Smooth muscle cell (in vitro differentiated cells): ENCODE measurements around the gene ZNF329. TPM values are rescaled to one million over a fixed set of nuclear protein-coding genes. Genes with fewer than 3 reads are reported as not detected.

ENCODE experiments used
- DNase-seq: peaks from one replicate; lab custom pipeline; 2025; ENCODE audit not compliant: unreplicated experiment; lab: John Stamatoyannopoulos, UW
- H2AFZ ChIP-seq: fragments of 200-600 bp; sonication (generic); 2 replicates; pipeline ENCODE4 v1.6.0; 2016; ENCODE audit warnings: antibody characterized with exemption, low read depth, mild to moderate bottlenecking
- H3F3A ChIP-seq: fragments of 200-600 bp; sonication (generic); 2 replicates; pipeline ENCODE4 v1.6.0; 2017; ENCODE audit warnings: antibody characterized with exemption, low read depth
- H3K27ac ChIP-seq: fragments of 200-600 bp; sonication (generic); 2 replicates; pipeline ENCODE4 v1.5.1; 2016; ENCODE audit warnings: low read depth, mild to moderate bottlenecking
- H3K27me3 ChIP-seq: fragments of 200-600 bp; sonication (generic); 2 replicates; pipeline ENCODE4 v1.6.1; 2016; ENCODE audit warnings: low read depth, mild to moderate bottlenecking
- H3K36me3 ChIP-seq: fragments of 200-600 bp; sonication (generic); 2 replicates; pipeline ENCODE4 v1.5.1; 2016; ENCODE audit warnings: low read depth
- H3K4me1 ChIP-seq: fragments of 200-600 bp; sonication (generic); 2 replicates; pipeline ENCODE4 v1.5.1; 2016; ENCODE audit warnings: low read depth
- H3K4me2 ChIP-seq: fragments of 200-600 bp; sonication (generic); 2 replicates; pipeline ENCODE4 v1.6.0; 2016; ENCODE audit warnings: mild to moderate bottlenecking
- H3K4me3 ChIP-seq: fragments of 200-600 bp; sonication (generic); 2 replicates; pipeline ENCODE4 v1.5.1; 2016; ENCODE audit warnings: mild to moderate bottlenecking
- H3K79me2 ChIP-seq: fragments of 200-600 bp; sonication (generic); 2 replicates; pipeline ENCODE4 v1.6.0; 2016; ENCODE audit warnings: low read depth, mild to moderate bottlenecking
- H3K9ac ChIP-seq: fragments of 200-600 bp; sonication (generic); 2 replicates; pipeline ENCODE4 v1.6.0; 2016; ENCODE audit warnings: low read depth
- H3K9me3 ChIP-seq: fragments of 200-600 bp; sonication (generic); replicated peaks from 2 replicates; pipeline ENCODE4 v1.5.1; 2016; ENCODE audit warnings: low read depth
- H4K20me1 ChIP-seq: fragments of 200-600 bp; sonication (generic); 2 replicates; pipeline ENCODE4 v1.6.0; 2016; ENCODE audit warnings: low read depth
- CTCF ChIP-seq: fragments of 200-600 bp; sonication (generic); IDR thresholded peaks from 2 replicates; pipeline ENCODE4 v1.5.1; 2017; ENCODE audit warnings: borderline replicate concordance, mild to moderate bottlenecking, antibody characterized with exemption; ENCODE audit not compliant: insufficient read depth, poor library complexity, severe bottlenecking
- WGBS: methylation state at CpG from one replicate; pipeline ENCODE4 v1.1.7; 2016; ENCODE audit warnings: low lambda C conversion rate; 5-methylcytosine and 5-hydroxymethylcytosine counted together
- polyA plus RNA-seq: library from polyadenylated mRNA; unstranded; fragments of >200 nt; fragmentation: Nextera tagmentation; extraction: Ambion mirVana; gene quantifications from 2 replicates; pipeline ENCODE4 v1.2.1, GENCODE V29; 2016
- total RNA-seq: library from RNA; depleted of rRNA; stranded (reverse); fragments of >200 nt; gene quantifications from 2 replicates; pipeline ENCODE4 v1.2.3, GENCODE V29; 2014

ZNF329 gene
- total and polyA plus RNA-seq, 2 experiments from 2014 or later = 2.3 to 22.3 TPM

GRCh38 chr19:58182989-58183816, 32.6 kb upstream of the ZNF329 start, which contains the start of gene ZNF274:
TSS of gene ZNF274 (plus strand) at chr19:58183061. CDS start at chr19:58183966, 905 bp downstream.
- Histone ChIP-seq H3K27me3 (no peaks in the 10 kb centered on the region), H3K9ac (peak within 1 kb of the TSS; percentile 99), H3F3A (no peaks in the 10 kb centered on the region), H3K79me2 (peaks cover 19% of the 10 kb centered on the region), H3K36me3 (peaks cover 34% of the 10 kb centered on the region), H3K9me3 (peaks cover 55% of the 10 kb centered on the region), H3K4me3 (peak within 1 kb of the TSS; percentile 97), H3K27ac (peak within 1 kb of the TSS; percentile 100), H3K4me2 (peak within 1 kb of the TSS; percentile 96), H4K20me1 (no peaks in the 10 kb centered on the region), H2AFZ (peak within 1 kb of the TSS; percentile 91), H3K4me1 (no peaks in the 10 kb centered on the region)
- under 1% methylated on average over 72 of the region's 80 CpGs for WGBS
- peak; percentile 81 for DNase-seq
- no peak for TF ChIP-seq CTCF

- H3K9me3 ChIP-seq = peaks cover 53% of the 10 kb centered on the region
- peak overlapping the region; percentile 96 for H3K4me2 ChIP-seq
- peaks cover 19% of the 10 kb centered on the region for H3K79me2 ChIP-seq
- no peak for TF ChIP-seq CTCF
- H4K20me1 ChIP-seq = no peaks in the 10 kb centered on the region
- DNase-seq = no peak
- H3K4me3 ChIP-seq = peak overlapping the region; percentile 97
- H3F3A ChIP-seq = no peaks in the 10 kb centered on the region
- H2AFZ ChIP-seq = no peak overlapping the region
- H3K4me1 ChIP-seq = no peaks in the 10 kb centered on the region
- no peaks in the 10 kb centered on the region for H3K27me3 ChIP-seq
- peaks cover 28% of the 10 kb centered on the region for H3K36me3 ChIP-seq
- WGBS = 37% methylated on average over 10 of the region's 17 CpGs
- peak overlapping the region; percentile 99 for H3K9ac ChIP-seq
- peak overlapping the region; percentile 100 for H3K27ac ChIP-seq
These were observed 32.0 kb upstream of the ZNF329 start for GRCh38 chr19:58182577-58182988.

GRCh38 chr19:58181902-58182576, 31.4 kb upstream of the ZNF329 start:
- Histone ChIP-seq H3K27ac (no peak overlapping the region), H3K27me3 (no peaks in the 10 kb centered on the region)

More at GRCh38 chr19:58181902-58182576, 31.4 kb upstream of the ZNF329 start:
- Histone ChIP-seq H3K4me1 (no peaks in the 10 kb centered on the region), H3K36me3 (peaks cover 23% of the 10 kb centered on the region), H3K4me2 (peak overlapping the region; percentile 96), H3K9ac (no peak overlapping the region), H3K4me3 (peak overlapping the region; percentile 97), H3K9me3 (peaks cover 53% of the 10 kb centered on the region), H3K79me2 (peaks cover 19% of the 10 kb centered on the region), H4K20me1 (no peaks in the 10 kb centered on the region), H2AFZ (no peak overlapping the region), H3F3A (no peaks in the 10 kb centered on the region)
- DNase-seq = no peak
- TF ChIP-seq CTCF = peak; percentile 44
- WGBS = 72% methylated on average over 4 of the region's 4 CpGs
